ENCODE data around the gene NYNRIN. TPM values are rescaled to one million over a fixed set of nuclear protein-coding genes. Genes with fewer than 3 reads are reported as not detected.

Gene NYNRIN
- polyA plus RNA-seq, 3 donors = 0.18 to 0.84 (median 0.40) TPM

- TF ChIP-seq CTCF (IDR thresholded peaks at IDR 0.05) = no peak
- H4K20me1 ChIP-seq (ENCODE audit: insufficient read depth, low read length) = no peaks in the 10 kb centered on the region
- no peak for DNase-seq
- no peak overlapping the region for H2AFZ ChIP-seq (ENCODE audit: insufficient read depth, low read depth, low read length, poor library complexity, severe bottlenecking)
- Mint-ChIP-seq H3K36me3 (no peaks in the 10 kb centered on the region), H3K27me3 (ENCODE audit: low read depth in 3 of 3) (peaks cover 0 to 4% (median 0%) of the 10 kb centered on the region in 3 donors), H3K4me3 (no peak overlapping the region), H3K27ac (no peak overlapping the region), H3K9me3 (peaks cover 4 to 15% (median 8%) of the 10 kb centered on the region in 7 donors), H3K4me1 (no peaks in the 10 kb centered on the region)
- no peaks in the 10 kb centered on the region for H3K36me3 ChIP-seq (replicated peaks in 1 of 2; ENCODE audit: control insufficient read depth in 1 of 2, insufficient read depth in 2 of 2, low read length in 2 of 2)
- no peaks in the 10 kb centered on the region for H3K4me1 ChIP-seq (ENCODE audit: control insufficient read depth in 1 of 2, insufficient read depth in 2 of 2, low read length in 2 of 2)
- H3K27me3 ChIP-seq (ENCODE audit: control insufficient read depth in 2 of 2, insufficient read depth in 2 of 2, low read length in 2 of 2) = no peaks in the 10 kb centered on the region
- no peak overlapping the region for H3K27ac ChIP-seq (ENCODE audit: low read depth in 1 of 2, low read length in 2 of 2)
- no peaks in the 10 kb centered on the region for H3K79me2 ChIP-seq (ENCODE audit: insufficient read depth, low read length)
- no peak overlapping the region for H3K4me3 ChIP-seq (replicated peaks in 1 of 3; ENCODE audit: low read depth in 2 of 3, low read length in 3 of 3)
- intact Hi-C loops (cut with micrococcal nuclease) = no loop called here
- no peak overlapping the region for H3K9ac ChIP-seq (ENCODE audit: insufficient read depth, low read length, poor library complexity, severe bottlenecking)
- H3K4me2 ChIP-seq (replicated peaks; ENCODE audit: extremely low read depth, low read length, poor library complexity, severe bottlenecking) = no peak overlapping the region
- peaks cover 0 to 6% of the 10 kb centered on the region in 2 donors for H3K9me3 ChIP-seq (replicated peaks in 1 of 2; ENCODE audit: control insufficient read depth in 1 of 2, insufficient read depth in 1 of 2, low read length in 2 of 2)
- WGBS (ENCODE audit: insufficient coverage) = 100% methylated on average over 1 of the region's 3 CpGs
Observed at GRCh38 chr14:24459331-24459730, 60.5 kb downstream of the NYNRIN start.

- Mint-ChIP-seq H3K9me3 (peaks cover 0 to 5% (median 1%) of the 10 kb centered on the region in 7 donors), H3K27ac (no peak overlapping the region)
- intact Hi-C loops (cut with micrococcal nuclease) = no loop called here
Observed at GRCh38 chr14:24461336-24461735, 62.5 kb downstream of the NYNRIN start.

More at GRCh38 chr14:24461336-24461735, 62.5 kb downstream of the NYNRIN start:
- Mint-ChIP-seq H3K4me3 (no peak overlapping the region), H3K36me3 (no peaks in the 10 kb centered on the region), H3K27me3 (ENCODE audit: low read depth in 3 of 3) (peaks cover 0 to 4% (median 0%) of the 10 kb centered on the region in 3 donors), H3K4me1 (no peaks in the 10 kb centered on the region)
- Histone ChIP-seq H3K36me3 (replicated peaks in 1 of 2; ENCODE audit: control insufficient read depth in 1 of 2, insufficient read depth in 2 of 2, low read length in 2 of 2) (no peaks in the 10 kb centered on the region), H3K4me3 (replicated peaks in 1 of 3; ENCODE audit: low read depth in 2 of 3, low read length in 3 of 3) (no peak overlapping the region), H3K27me3 (ENCODE audit: control insufficient read depth in 2 of 2, insufficient read depth in 2 of 2, low read length in 2 of 2) (no peaks in the 10 kb centered on the region), H3K9ac (ENCODE audit: insufficient read depth, low read length, poor library complexity, severe bottlenecking) (no peak overlapping the region), H3K79me2 (ENCODE audit: insufficient read depth, low read length) (no peaks in the 10 kb centered on the region), H2AFZ (ENCODE audit: insufficient read depth, low read depth, low read length, poor library complexity, severe bottlenecking) (no peak overlapping the region), H4K20me1 (ENCODE audit: insufficient read depth, low read length) (no peaks in the 10 kb centered on the region), H3K4me1 (ENCODE audit: control insufficient read depth in 1 of 2, insufficient read depth in 2 of 2, low read length in 2 of 2) (no peaks in the 10 kb centered on the region), H3K4me2 (replicated peaks; ENCODE audit: extremely low read depth, low read length, poor library complexity, severe bottlenecking) (no peak overlapping the region), H3K27ac (ENCODE audit: low read depth in 1 of 2, low read length in 2 of 2) (no peak overlapping the region), H3K9me3 (replicated peaks in 1 of 2; ENCODE audit: control insufficient read depth in 1 of 2, insufficient read depth in 1 of 2, low read length in 2 of 2) (no peaks in the 10 kb centered on the region)
- no peak for TF ChIP-seq CTCF (IDR thresholded peaks at IDR 0.05)
- DNase-seq = no peak

All from CD14-positive monocyte (primary cell).